Measurements from ENCODE around the gene ZNF581.

DNA sequence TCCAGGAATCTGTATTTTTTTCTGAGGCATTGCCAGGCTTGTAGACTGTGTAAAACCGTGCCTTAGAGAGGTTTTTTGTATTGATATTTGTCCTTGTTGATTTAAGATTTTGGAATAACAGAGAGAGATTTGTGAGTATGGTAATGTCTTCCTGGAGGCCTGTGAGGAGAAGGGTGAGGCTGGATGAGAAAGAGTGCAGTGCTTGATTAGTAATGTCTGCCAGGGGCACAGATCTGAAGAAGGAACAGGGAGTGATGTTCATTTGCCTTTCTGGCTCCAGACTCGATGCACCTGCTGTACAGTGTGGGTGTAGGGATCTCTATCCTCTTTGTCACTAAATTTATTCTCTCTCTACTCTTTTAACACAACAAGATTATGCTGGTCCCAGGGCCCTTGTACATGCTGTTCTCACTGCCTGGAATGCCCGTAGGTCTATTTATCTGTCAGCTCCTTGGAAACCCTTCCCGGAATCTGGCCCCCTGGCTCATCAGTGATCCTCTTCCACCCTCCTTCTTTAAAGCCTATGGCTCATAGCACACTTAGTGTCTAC is 48.4 kb upstream of the ZNF581 start:
- TF ChIP-seq CTCF (conservative IDR thresholded peaks at IDR 0.05; ENCODE audit: low read depth, low read length): no peak
- no peak for TF ChIP-seq EZH2 (IDR thresholded peaks at IDR 0.05; ENCODE audit: borderline replicate concordance, low read depth, low read length, poor library complexity, severe bottlenecking)
